Immature natural killer cell (primary cell): ENCODE data around the gene APBA2. TPM values are rescaled to one million over a fixed set of nuclear protein-coding genes. Genes with fewer than 3 reads are reported as not detected.

Source experiments
- DNase-seq, 3 donors: peaks; one replicate each; pipeline ENCODE4 v3.0.0; 2022; ENCODE audit warnings: mixed read lengths in 1 of 3
- H3K27ac Mint-ChIP-seq, 6 donors: one replicate each; pipeline ENCODE4 v1.8.0; 2020; ENCODE audit warnings: mixed read lengths in 6 of 6, mild to moderate bottlenecking in 5 of 6, inconsistent platforms in 4 of 6, moderate library complexity in 3 of 6
- H3K27me3 Mint-ChIP-seq, 3 donors: one replicate each; pipeline ENCODE4 v1.8.0; 2020 to 2021; ENCODE audit warnings: low read depth in 3 of 3, mild to moderate bottlenecking in 3 of 3, mixed read lengths in 3 of 3, moderate library complexity in 3 of 3, inconsistent platforms in 1 of 3
- H3K36me3 Mint-ChIP-seq, 3 donors: one replicate each; pipeline ENCODE4 v1.8.0; 2020; ENCODE audit warnings: mixed read lengths in 3 of 3, inconsistent platforms in 2 of 3, mild to moderate bottlenecking in 2 of 3
- H3K4me1 Mint-ChIP-seq, 2 donors: one replicate each; pipeline ENCODE4 v1.8.0; 2020; ENCODE audit warnings: inconsistent platforms in 2 of 2, mild to moderate bottlenecking in 2 of 2, mixed read lengths in 2 of 2, moderate library complexity in 1 of 2
- H3K4me3 Mint-ChIP-seq, 5 donors: one replicate each; pipeline ENCODE4 v1.8.0; 2020; ENCODE audit warnings: mild to moderate bottlenecking in 5 of 5, mixed read lengths in 5 of 5, inconsistent platforms in 3 of 5, moderate library complexity in 3 of 5
- H3K9me3 Mint-ChIP-seq, 6 donors: one replicate each; pipeline ENCODE4 v1.8.0; 2020; ENCODE audit warnings: mild to moderate bottlenecking in 6 of 6, mixed read lengths in 6 of 6, inconsistent platforms in 4 of 6, moderate library complexity in 3 of 6
- polyA plus RNA-seq, 3 donors: library from polyadenylated mRNA; unstranded; fragments of 300-500 nt; fragmentation: Illumina TruSeq; gene quantifications; one replicate each; pipeline ENCODE4 v1.2.3, GENCODE V29; 2021

The APBA2 gene
- polyA plus RNA-seq, 3 donors from 2014 or later: 24.4 to 68.7 (median 25.4) TPM

DNA sequence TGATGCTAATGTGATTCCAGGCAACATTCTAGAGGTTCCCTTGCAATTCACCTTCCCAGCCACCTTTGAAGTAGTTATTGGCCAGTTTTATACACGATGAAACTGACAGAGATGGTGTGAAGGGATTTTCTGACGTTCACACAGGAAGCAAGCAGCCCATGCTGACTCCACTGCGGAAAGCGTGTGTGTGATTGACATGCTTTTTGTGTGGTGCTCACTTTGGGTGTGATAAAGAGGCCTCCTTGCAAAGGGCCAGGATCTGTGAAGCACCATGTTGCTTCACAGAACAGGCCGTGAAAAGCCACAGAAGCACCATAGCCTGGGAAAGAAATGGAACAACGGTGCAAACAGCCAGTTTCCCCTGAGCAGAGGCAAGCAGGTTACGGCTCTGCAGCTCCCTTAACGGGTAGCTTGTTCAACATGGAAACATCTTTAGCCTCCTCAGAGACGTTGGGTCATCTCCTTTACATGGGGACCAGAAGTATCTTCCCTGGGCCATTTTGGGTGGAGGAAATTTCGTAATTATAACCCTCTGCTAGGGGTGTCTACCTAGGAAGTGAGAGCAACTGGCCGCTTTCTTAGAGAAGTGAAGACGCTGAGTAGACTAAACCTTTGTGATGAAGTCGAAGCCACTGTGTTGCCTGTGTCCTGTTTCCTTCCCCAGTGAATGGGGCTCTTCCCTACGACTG is 108.5 kb downstream of the APBA2 start:
- Mint-ChIP-seq H3K27me3 (peaks cover 3 to 8% (median 3%) of the 10 kb centered on the region in 3 donors), H3K27ac (peak overlapping the region; percentile 94 to 99 (median 96)), H3K4me1 (peaks cover 81 to 86% of the 10 kb centered on the region in 2 donors), H3K4me3 (peak overlapping the region; percentile 46 to 75 (median 67)), H3K36me3 (peaks cover 5 to 14% (median 8%) of the 10 kb centered on the region in 3 donors), H3K9me3 (no peaks in the 10 kb centered on the region)
- peak; percentile 80 to 85 (median 82) for DNase-seq

DNA sequence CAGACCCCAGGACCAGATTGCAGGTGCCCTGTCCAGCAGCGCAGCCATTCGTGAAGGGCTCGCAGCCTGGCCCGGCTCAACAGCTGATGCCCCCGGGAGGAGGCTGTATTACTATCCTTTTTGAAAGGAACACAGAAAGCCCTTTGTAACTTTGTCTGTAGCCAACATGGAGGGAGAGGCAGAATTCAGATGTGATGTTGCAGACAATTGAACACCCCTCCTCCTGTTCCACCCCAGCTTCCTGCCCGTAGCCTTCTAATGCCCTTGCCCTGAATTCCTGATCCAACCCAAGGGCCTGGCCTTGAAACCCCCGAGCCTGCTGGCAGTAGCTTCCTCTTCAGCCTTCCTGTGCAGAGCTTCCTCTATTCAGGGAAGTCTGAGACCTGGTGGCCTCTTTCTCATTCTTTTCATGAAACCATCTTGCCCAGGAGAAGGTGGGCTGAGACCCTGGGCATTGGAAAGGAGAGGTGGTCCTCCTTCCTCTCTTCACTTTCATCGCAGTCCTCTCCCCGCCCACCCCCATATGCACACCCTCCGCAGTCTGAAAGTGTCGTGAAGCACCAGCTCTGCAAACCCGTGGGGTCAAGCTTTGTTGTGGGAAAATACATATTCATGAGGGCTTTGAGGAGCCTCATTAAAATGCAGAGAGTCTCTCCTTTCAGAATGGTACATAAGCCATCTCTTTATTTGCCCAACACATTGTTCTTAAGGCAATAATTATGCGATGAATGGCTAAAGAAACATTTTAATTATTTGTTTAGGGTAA is 109.2 kb downstream of the APBA2 start:
- Mint-ChIP-seq H3K27me3 (peaks cover 3 to 8% (median 3%) of the 10 kb centered on the region in 3 donors), H3K9me3 (no peaks in the 10 kb centered on the region), H3K4me1 (peaks cover 79 to 86% of the 10 kb centered on the region in 2 donors), H3K27ac (peak overlapping the region; percentile 94 to 99 (median 96)), H3K4me3 (peak overlapping the region; percentile 46 to 75 (median 67)), H3K36me3 (peaks cover 5 to 14% (median 9%) of the 10 kb centered on the region in 3 donors)
- no peak for DNase-seq

DNA sequence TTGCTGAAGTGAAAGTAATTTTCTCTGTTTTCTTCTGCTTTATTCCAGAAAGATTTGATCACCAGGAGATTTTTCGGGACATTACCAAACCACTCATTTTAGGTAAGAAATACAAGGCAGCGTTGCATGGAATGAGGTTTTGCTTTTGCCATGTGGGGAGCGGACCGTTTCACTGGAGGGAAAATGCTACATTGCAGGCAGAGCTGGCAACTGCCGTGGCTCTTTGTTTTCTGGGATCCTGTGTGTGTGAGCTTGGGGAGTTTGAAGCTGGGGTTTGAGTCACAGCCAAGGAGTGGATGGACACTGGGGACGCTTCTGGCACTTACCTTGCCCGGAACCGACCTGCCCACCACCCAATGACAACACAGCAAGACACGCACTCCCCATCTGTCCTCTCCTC is 109.9 kb downstream of the APBA2 start:
- H3K27ac Mint-ChIP-seq: peak overlapping the region; percentile 94 to 99 (median 96)
- no peak for DNase-seq
- peaks cover 3 to 8% (median 5%) of the 10 kb centered on the region in 3 donors for H3K27me3 Mint-ChIP-seq
- H3K4me1 Mint-ChIP-seq: peaks cover 84 to 88% of the 10 kb centered on the region in 2 donors
- no peaks in the 10 kb centered on the region for H3K9me3 Mint-ChIP-seq
- peak overlapping the region; percentile 44 to 75 (median 62) for H3K4me3 Mint-ChIP-seq
- peaks cover 5 to 14% (median 14%) of the 10 kb centered on the region in 3 donors for H3K36me3 Mint-ChIP-seq

DNA sequence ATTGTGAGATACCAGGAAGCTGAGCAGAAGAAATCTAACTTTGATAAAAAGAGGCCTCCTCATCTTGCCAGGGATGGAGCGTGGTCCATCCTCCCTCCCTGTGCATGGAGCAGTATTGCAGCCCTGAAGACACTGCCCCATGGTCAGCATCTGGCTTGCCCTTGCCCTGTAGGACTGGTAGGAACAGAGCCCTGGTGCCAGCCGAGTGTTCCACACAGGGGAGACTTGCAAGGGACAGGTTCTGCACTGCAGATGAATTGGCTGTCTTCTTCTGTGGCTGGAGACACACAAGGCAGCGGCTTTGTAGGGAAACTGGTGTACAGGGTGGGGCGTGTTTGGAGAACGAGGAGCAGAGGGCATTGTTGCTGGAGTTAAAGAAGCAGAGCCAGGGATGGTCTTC is 110.5 kb downstream of the APBA2 start:
- peaks cover 5 to 17% (median 14%) of the 10 kb centered on the region in 3 donors for H3K36me3 Mint-ChIP-seq
- peaks cover 3 to 8% (median 7%) of the 10 kb centered on the region in 3 donors for H3K27me3 Mint-ChIP-seq
- H3K27ac Mint-ChIP-seq: peak overlapping the region; percentile 94 to 99 (median 96)
- peaks cover 80 to 89% of the 10 kb centered on the region in 2 donors for H3K4me1 Mint-ChIP-seq
- H3K4me3 Mint-ChIP-seq: peak overlapping the region in 4 of 5 donors; percentile 14 to 75 (median 60)
- DNase-seq: no peak
- no peaks in the 10 kb centered on the region for H3K9me3 Mint-ChIP-seq

DNA sequence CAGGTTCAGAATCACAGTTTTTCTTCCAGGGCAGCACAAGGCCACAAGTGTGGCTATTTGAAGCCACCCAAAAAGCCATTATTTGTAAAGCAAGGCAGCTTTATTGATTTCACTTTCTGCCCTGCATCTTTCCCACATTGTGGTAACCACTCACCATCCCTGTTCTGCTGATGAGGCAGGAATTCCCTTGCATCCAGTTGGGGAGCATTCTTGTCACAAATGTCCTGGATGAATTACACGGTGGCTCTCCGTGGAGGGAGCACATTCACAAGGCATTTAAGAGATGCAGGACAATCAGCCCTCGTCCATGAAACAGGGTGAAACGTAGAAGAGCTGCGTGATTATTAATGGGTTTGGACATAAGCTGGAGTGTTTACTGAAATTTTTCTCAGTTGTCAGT is 111.2 kb downstream of the APBA2 start:
- peak overlapping the region; percentile 94 to 99 (median 96) for H3K27ac Mint-ChIP-seq

DNA sequence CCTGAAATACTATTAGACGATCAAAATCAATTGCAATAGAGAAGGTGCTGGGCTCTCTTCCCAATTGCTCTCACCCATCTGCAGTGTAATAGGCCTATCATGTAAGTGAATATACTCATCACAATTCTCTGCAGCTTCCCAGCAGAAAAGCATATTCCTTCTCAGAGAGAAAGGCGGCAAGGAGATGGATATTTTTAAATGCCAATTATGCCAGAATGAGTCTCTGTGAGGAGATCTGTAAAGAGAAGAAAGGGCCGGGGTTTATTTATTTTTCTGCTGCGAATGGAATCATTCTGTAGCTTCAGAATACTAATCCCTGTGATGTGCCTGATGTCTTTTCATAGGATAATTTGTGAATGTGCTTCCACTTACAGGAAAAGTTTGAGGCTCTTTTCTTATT is 112.0 kb downstream of the APBA2 start:
- H3K4me3 Mint-ChIP-seq: no peak overlapping the region
- no peaks in the 10 kb centered on the region for H3K9me3 Mint-ChIP-seq
- peak overlapping the region in 5 of 6 donors; percentile 54 to 99 (median 94) for H3K27ac Mint-ChIP-seq
- peaks cover 5 to 21% (median 14%) of the 10 kb centered on the region in 3 donors for H3K36me3 Mint-ChIP-seq
- peaks cover 83 to 97% of the 10 kb centered on the region in 2 donors for H3K4me1 Mint-ChIP-seq
- peaks cover 2 to 9% (median 8%) of the 10 kb centered on the region in 3 donors for H3K27me3 Mint-ChIP-seq
- DNase-seq: no peak

More for the DNA sequence above, 111.2 kb downstream of the APBA2 start:
- H3K27me3 Mint-ChIP-seq: peaks cover 3 to 8% (median 7%) of the 10 kb centered on the region in 3 donors
- H3K4me3 Mint-ChIP-seq: peak overlapping the region in 1 of 5 donors; percentile 36
- H3K9me3 Mint-ChIP-seq: no peaks in the 10 kb centered on the region
- H3K36me3 Mint-ChIP-seq: peaks cover 5 to 19% (median 14%) of the 10 kb centered on the region in 3 donors
- H3K4me1 Mint-ChIP-seq: peaks cover 83 to 96% of the 10 kb centered on the region in 2 donors
- DNase-seq: no peak

DNA sequence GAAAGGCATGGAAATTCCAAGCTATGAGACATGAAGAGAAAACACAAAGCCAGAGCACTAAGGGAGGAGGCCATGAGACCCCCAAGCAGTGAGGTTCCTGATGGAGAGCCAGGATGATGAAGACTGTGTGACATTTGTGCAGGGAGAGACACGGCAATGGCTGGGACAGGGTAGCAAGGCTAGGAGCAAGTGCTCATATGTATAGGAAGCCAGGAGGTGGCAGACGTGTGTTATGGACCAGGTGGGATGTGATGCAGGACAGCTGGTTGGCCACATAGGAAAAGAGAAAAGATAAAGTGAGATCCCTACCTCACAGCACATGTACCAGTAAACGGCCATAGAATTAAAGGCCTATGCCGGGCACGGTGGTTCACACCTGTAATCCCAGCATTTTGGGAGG is 112.7 kb downstream of the APBA2 start:
- H3K27me3 Mint-ChIP-seq: peaks cover 2 to 12% (median 9%) of the 10 kb centered on the region in 3 donors
- no peak overlapping the region for H3K4me3 Mint-ChIP-seq
- no peak for DNase-seq
- H3K27ac Mint-ChIP-seq: peak overlapping the region in 5 of 6 donors; percentile 17 to 70 (median 54)
- H3K4me1 Mint-ChIP-seq: peaks cover 83 to 97% of the 10 kb centered on the region in 2 donors
- no peaks in the 10 kb centered on the region for H3K9me3 Mint-ChIP-seq
- peaks cover 7 to 21% (median 14%) of the 10 kb centered on the region in 3 donors for H3K36me3 Mint-ChIP-seq

DNA sequence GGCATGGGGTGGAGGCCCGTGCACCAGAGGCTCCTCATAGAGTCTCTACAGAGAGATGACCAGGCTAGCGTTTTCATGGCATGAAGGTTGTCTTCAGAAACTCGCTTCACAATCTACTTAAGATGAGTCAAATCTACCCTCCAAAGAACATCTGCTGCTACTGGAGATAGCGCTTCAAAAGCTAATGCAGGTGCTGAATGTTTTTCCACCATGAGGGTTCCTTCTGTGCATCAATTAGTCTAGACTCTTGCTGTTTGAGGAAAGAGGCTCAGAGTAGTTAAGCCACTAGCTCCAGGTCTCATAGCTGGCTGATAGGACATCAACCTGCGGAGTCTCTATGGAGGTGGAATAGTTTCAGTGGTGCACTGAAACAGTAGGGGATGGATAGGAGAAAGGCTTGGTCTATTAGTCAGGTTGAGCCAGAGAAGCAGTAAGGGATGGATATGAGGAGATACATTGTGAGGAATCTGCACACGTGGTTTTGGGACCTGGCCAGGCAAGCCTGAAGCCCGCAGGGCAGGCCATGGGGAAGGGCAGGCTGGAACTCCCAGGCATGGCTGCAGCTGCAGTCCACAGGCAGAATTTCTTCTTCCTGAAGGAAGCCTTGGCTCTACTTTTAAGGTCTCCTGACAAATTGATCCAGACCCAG is 117.5 kb downstream of the APBA2 start:
- H3K36me3 Mint-ChIP-seq: peaks cover 6 to 24% (median 21%) of the 10 kb centered on the region in 3 donors
- H3K4me3 Mint-ChIP-seq: peak overlapping the region; percentile 28 to 68 (median 45)
- peaks cover 3 to 6% (median 5%) of the 10 kb centered on the region in 3 donors for H3K27me3 Mint-ChIP-seq
- no peak for DNase-seq
- peak overlapping the region; percentile 63 to 84 (median 80) for H3K27ac Mint-ChIP-seq
- no peaks in the 10 kb centered on the region for H3K9me3 Mint-ChIP-seq
- H3K4me1 Mint-ChIP-seq: peaks cover 67 to 87% of the 10 kb centered on the region in 2 donors

DNA sequence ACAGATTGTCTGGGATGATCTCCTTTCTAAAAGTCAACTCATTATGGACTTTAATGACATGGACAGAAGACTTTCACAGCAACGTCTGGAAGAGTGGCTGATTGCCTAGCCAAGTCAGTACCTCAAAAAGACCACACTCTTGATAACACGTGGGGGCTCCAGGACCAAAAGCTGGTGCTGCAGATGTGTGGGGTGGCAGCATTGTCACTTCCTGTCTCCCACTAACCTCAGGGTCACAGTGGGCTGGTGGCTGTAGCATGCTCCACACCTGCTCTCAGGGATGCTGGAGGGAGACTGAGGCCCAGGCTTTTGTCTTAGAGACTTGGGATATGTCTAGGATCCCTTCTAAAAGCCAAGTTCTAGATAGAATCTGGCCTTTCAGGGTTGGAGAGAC is 118.1 kb downstream of the APBA2 start:
- H3K36me3 Mint-ChIP-seq: peaks cover 3 to 21% (median 20%) of the 10 kb centered on the region in 3 donors
- H3K4me3 Mint-ChIP-seq: peak overlapping the region; percentile 7 to 68 (median 45)
- H3K27ac Mint-ChIP-seq: peak overlapping the region; percentile 63 to 84 (median 80)
- peak; percentile 47 to 55 (median 54) for DNase-seq
- H3K27me3 Mint-ChIP-seq: peaks cover 3 to 6% (median 4%) of the 10 kb centered on the region in 3 donors
- H3K4me1 Mint-ChIP-seq: peaks cover 66 to 83% of the 10 kb centered on the region in 2 donors
- H3K9me3 Mint-ChIP-seq: no peaks in the 10 kb centered on the region

DNA sequence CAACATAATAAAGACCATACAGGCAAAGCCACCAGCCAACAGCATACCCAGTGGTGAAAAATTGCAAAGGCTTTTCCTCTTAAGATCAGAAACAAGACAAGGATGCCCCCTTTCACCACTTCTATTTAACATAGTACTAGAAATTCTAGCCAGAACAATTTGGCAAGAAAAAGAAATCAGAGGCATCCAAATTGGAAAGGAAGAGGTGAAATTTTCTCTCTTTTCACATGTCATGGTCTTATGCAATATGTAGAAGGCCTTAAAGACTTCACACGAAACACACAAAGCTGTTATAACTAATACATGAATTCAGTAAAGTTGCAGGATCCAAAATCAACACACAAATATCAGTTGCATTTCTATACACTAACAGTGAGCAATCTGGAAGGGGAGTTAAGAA is 120.2 kb downstream of the APBA2 start:
- peaks cover 59 to 78% of the 10 kb centered on the region in 2 donors for H3K4me1 Mint-ChIP-seq

DNA sequence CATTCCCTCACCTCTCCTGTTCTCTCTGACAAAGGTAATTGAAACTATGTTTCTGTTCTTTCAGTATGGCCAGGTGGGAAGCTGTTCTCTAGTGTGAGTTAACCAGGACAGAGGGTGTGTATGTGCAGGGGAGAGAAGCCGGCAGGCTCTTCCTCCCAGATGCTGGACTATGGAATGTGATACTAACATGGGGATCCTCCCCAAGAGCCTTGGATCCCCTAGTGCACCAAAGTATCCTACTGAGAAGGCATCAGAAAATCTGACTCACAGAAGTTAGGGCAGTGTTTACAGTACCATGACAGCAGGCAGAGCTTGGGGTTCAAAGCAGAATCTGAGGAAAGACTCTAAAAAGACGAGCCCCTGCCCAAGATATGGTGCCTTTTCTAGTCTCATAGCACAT is 123.1 kb downstream of the APBA2 start:
- H3K4me3 Mint-ChIP-seq: no peak overlapping the region
- no peak for DNase-seq
- peaks cover 50 to 70% of the 10 kb centered on the region in 2 donors for H3K4me1 Mint-ChIP-seq
- peak overlapping the region in 5 of 6 donors; percentile 8 to 32 (median 28) for H3K27ac Mint-ChIP-seq
- peaks cover 0 to 3% (median 0%) of the 10 kb centered on the region in 3 donors for H3K27me3 Mint-ChIP-seq
- peaks cover 4 to 18% (median 8%) of the 10 kb centered on the region in 3 donors for H3K36me3 Mint-ChIP-seq
- no peaks in the 10 kb centered on the region for H3K9me3 Mint-ChIP-seq

More for the DNA sequence above, 120.2 kb downstream of the APBA2 start:
- peaks cover 2 to 4% (median 3%) of the 10 kb centered on the region in 3 donors for H3K27me3 Mint-ChIP-seq
- H3K9me3 Mint-ChIP-seq: no peaks in the 10 kb centered on the region
- peak overlapping the region in 1 of 6 donors; percentile 2 for H3K27ac Mint-ChIP-seq
- H3K36me3 Mint-ChIP-seq: peaks cover 3 to 18% (median 12%) of the 10 kb centered on the region in 3 donors
- DNase-seq: no peak
- H3K4me3 Mint-ChIP-seq: no peak overlapping the region

DNA sequence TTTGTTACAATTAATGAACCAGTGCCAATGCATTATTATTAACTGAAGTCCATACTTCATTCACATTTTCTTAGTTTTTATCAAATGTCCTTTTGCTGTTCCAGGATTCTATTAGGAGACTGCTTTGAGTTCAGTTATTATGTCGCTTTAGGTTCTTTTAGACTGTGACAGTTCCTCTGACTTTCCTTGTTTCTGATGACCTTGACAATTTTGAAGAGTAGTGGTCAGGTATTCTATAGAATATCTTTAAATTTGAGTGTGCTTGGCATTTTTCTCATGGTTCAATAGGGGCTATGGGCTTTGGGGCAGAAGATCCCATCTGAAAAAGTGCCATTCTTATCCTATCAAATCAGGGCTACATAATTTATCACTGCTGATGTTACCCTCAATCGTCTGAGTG is 126.3 kb downstream of the APBA2 start:
- Mint-ChIP-seq H3K9me3 (no peaks in the 10 kb centered on the region), H3K27ac (peak overlapping the region in 5 of 6 donors; percentile 12 to 88 (median 73)), H3K27me3 (peaks cover 0 to 5% (median 2%) of the 10 kb centered on the region in 3 donors), H3K4me3 (peak overlapping the region in 1 of 5 donors; percentile 45), H3K36me3 (peaks cover 4 to 22% (median 18%) of the 10 kb centered on the region in 3 donors), H3K4me1 (peaks cover 54 to 72% of the 10 kb centered on the region in 2 donors)
- no peak for DNase-seq

DNA sequence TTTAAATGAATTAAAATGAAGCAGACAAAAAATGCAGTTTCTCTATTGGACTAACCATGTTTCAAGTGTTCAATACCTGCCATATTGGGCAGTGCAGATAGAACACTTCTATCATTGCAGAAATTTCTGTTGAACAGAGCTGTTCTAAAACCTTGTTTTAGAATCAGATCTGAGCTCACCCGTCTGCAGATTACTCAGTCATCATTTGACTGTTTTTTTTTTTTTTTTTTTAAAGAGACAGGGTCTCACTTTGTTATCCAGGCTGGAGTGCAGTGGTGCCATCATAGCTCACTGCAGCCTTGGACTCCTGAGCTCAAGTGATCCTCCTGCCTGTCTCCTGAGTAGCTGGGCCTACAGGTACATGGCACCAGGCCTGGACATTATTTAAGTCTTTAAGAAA is 128.7 kb downstream of the APBA2 start:
- Mint-ChIP-seq H3K27me3 (peaks cover 0 to 5% (median 2%) of the 10 kb centered on the region in 3 donors), H3K4me3 (peak overlapping the region in 1 of 5 donors; percentile 8), H3K36me3 (peaks cover 4 to 13% (median 13%) of the 10 kb centered on the region in 3 donors), H3K4me1 (peaks cover 59 to 78% of the 10 kb centered on the region in 2 donors), H3K27ac (no peak overlapping the region), H3K9me3 (no peaks in the 10 kb centered on the region)
- no peak for DNase-seq
